ENCODE measurements around the gene SH3GL1.

DNA sequence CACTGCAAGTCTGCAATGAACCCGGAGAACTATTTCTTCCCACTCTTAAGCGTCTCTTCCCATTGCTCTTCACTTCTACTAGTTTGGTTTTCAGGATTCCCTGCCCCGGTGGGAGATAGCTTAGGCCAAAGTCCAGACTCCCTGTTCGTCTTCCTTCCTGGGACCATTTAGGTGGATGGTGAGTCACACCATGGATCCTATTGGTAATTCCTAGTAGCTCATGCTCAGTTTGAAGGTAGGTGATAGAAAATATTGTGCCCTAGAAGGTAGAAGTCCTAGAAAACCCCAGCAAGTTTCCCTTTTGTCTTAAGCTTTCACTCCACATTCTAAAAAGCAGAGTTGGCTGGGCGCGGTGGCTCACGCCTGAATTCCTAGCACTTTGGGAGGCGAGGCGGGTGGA lies 15.9 kb upstream of the SH3GL1 start:
- TF ChIP-seq, protein P1, sequence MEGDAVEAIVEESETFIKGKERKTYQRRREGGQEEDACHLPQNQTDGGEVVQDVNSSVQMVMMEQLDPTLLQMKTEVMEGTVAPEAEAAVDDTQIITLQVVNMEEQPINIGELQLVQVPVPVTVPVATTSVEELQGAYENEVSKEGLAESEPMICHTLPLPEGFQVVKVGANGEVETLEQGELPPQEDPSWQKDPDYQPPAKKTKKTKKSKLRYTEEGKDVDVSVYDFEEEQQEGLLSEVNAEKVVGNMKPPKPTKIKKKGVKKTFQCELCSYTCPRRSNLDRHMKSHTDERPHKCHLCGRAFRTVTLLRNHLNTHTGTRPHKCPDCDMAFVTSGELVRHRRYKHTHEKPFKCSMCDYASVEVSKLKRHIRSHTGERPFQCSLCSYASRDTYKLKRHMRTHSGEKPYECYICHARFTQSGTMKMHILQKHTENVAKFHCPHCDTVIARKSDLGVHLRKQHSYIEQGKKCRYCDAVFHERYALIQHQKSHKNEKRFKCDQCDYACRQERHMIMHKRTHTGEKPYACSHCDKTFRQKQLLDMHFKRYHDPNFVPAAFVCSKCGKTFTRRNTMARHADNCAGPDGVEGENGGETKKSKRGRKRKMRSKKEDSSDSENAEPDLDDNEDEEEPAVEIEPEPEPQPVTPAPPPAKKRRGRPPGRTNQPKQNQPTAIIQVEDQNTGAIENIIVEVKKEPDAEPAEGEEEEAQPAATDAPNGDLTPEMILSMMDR (conservative IDR thresholded peaks at IDR 0.05; ENCODE audit: low read depth, low read length): no peak
- no peak for TF ChIP-seq EZH2 (IDR thresholded peaks at IDR 0.05; ENCODE audit: borderline replicate concordance, low read depth, low read length, poor library complexity, severe bottlenecking)
